Head of caudate nucleus (tissue), 42 donors: ENCODE results near the gene RTN3.

Experiments used
- DNase-seq, 42 donors: peaks; one replicate each; pipeline versions ENCODE4 v3.0.0 to v3.0.0-alpha.2; 2020 to 2021; ENCODE audit warnings: mixed read lengths in 7 of 42
- intact Hi-C: fragments of 100-400 bp; cut with DNase I; formaldehyde crosslinking; loops from one replicate; pipeline ENCODE4 v1.15.0; 2022

RTN3 gene

GRCh38 chr11:63785823-63786222 lies 104.5 kb downstream of the RTN3 start:
- intact Hi-C loops, result no loop called here
- DNase-seq, result no peak

GRCh38 chr11:63791495-63792167 lies 110.3 kb downstream of the RTN3 start:
- DNase-seq, result no peak
- intact Hi-C loops, result no loop called here

GRCh38 chr11:63793161-63793560 lies 111.9 kb downstream of the RTN3 start:
- DNase-seq, result no peak
- intact Hi-C loops, result no loop called here

GRCh38 chr11:63795066-63795465 lies 113.8 kb downstream of the RTN3 start:
- intact Hi-C loops, result no loop called here
- no peak for DNase-seq

GRCh38 chr11:63800921-63801320 lies 119.6 kb downstream of the RTN3 start:
- intact Hi-C loops, result no loop called here
- DNase-seq, result no peak

GRCh38 chr11:63802637-63803414 lies 121.5 kb downstream of the RTN3 start:
- intact Hi-C loops, result no loop called here
- peak in 1 of 42 donors; percentile 8 for DNase-seq

GRCh38 chr11:63804259-63804658 lies 123.0 kb downstream of the RTN3 start:
- DNase-seq, result no peak
- intact Hi-C loops, result no loop called here

- intact Hi-C loops, result no loop called here
- no peak for DNase-seq
Measured at GRCh38 chr11:63805844-63806415, 124.6 kb downstream of the RTN3 start.
